ENCODE measurements around the gene TM9SF1. TPM values are rescaled to one million over a fixed set of nuclear protein-coding genes. Genes with fewer than 3 reads are reported as not detected.

TM9SF1 gene
- total and polyA plus RNA-seq, 9 of the 15 experiments (the other 6 are each of a cell fraction or from before 2014, with no cell fraction given), result 5.3 to 20.3 (median 11.8) TPM

DNA sequence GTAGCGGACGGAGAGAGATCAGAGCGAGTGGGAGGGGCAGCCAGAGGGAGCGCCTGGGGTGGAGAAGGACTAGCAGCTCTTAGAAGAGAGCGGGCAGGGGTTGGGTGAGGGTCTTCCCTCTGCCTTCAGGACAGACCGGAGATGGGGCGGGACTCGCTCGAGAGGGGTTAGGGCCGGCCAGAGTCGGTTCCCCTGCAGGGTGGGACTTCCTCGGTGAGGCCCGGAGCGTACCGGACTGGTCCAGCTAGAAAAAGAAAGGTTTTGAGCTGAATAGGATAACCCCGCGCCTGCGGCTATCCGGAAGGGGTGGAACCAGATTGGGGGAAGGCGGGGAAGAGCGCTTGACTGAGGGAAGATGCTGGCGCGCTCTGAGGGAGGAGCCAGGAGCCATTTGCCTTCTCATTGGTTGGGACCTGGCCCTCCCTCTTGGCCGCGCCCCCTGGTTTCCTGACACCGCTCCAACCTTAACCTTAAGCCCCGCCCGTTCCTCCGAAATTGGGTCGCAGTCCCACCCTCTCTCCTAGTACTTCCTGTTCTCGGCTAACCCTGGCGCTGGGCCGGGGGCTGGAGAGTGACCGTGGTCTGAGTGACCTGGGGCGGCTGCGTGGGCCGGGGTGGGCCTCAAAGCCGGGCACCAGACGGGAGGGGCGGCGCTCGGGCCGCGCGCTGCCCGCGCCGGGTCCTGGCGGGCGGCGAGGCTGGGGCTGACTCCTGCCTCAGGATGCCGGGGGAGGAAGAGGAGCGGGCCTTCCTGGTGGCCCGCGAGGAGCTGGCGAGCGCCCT is 48.1 kb downstream of the TM9SF1 start, which contains the start of gene RNF31 (continued):
- TF ChIP-seq, protein P1, sequence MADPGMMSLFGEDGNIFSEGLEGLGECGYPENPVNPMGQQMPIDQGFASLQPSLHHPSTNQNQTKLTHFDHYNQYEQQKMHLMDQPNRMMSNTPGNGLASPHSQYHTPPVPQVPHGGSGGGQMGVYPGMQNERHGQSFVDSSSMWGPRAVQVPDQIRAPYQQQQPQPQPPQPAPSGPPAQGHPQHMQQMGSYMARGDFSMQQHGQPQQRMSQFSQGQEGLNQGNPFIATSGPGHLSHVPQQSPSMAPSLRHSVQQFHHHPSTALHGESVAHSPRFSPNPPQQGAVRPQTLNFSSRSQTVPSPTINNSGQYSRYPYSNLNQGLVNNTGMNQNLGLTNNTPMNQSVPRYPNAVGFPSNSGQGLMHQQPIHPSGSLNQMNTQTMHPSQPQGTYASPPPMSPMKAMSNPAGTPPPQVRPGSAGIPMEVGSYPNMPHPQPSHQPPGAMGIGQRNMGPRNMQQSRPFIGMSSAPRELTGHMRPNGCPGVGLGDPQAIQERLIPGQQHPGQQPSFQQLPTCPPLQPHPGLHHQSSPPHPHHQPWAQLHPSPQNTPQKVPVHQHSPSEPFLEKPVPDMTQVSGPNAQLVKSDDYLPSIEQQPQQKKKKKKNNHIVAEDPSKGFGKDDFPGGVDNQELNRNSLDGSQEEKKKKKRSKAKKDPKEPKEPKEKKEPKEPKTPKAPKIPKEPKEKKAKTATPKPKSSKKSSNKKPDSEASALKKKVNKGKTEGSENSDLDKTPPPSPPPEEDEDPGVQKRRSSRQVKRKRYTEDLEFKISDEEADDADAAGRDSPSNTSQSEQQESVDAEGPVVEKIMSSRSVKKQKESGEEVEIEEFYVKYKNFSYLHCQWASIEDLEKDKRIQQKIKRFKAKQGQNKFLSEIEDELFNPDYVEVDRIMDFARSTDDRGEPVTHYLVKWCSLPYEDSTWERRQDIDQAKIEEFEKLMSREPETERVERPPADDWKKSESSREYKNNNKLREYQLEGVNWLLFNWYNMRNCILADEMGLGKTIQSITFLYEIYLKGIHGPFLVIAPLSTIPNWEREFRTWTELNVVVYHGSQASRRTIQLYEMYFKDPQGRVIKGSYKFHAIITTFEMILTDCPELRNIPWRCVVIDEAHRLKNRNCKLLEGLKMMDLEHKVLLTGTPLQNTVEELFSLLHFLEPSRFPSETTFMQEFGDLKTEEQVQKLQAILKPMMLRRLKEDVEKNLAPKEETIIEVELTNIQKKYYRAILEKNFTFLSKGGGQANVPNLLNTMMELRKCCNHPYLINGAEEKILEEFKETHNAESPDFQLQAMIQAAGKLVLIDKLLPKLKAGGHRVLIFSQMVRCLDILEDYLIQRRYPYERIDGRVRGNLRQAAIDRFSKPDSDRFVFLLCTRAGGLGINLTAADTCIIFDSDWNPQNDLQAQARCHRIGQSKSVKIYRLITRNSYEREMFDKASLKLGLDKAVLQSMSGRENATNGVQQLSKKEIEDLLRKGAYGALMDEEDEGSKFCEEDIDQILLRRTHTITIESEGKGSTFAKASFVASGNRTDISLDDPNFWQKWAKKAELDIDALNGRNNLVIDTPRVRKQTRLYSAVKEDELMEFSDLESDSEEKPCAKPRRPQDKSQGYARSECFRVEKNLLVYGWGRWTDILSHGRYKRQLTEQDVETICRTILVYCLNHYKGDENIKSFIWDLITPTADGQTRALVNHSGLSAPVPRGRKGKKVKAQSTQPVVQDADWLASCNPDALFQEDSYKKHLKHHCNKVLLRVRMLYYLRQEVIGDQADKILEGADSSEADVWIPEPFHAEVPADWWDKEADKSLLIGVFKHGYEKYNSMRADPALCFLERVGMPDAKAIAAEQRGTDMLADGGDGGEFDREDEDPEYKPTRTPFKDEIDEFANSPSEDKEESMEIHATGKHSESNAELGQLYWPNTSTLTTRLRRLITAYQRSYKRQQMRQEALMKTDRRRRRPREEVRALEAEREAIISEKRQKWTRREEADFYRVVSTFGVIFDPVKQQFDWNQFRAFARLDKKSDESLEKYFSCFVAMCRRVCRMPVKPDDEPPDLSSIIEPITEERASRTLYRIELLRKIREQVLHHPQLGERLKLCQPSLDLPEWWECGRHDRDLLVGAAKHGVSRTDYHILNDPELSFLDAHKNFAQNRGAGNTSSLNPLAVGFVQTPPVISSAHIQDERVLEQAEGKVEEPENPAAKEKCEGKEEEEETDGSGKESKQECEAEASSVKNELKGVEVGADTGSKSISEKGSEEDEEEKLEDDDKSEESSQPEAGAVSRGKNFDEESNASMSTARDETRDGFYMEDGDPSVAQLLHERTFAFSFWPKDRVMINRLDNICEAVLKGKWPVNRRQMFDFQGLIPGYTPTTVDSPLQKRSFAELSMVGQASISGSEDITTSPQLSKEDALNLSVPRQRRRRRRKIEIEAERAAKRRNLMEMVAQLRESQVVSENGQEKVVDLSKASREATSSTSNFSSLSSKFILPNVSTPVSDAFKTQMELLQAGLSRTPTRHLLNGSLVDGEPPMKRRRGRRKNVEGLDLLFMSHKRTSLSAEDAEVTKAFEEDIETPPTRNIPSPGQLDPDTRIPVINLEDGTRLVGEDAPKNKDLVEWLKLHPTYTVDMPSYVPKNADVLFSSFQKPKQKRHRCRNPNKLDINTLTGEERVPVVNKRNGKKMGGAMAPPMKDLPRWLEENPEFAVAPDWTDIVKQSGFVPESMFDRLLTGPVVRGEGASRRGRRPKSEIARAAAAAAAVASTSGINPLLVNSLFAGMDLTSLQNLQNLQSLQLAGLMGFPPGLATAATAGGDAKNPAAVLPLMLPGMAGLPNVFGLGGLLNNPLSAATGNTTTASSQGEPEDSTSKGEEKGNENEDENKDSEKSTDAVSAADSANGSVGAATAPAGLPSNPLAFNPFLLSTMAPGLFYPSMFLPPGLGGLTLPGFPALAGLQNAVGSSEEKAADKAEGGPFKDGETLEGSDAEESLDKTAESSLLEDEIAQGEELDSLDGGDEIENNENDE (IDR thresholded peaks at IDR 0.05; ENCODE audit: low read depth, low read length), result no peak
- TF ChIP-seq ARID4B (CRISPR knock-in tag; IDR thresholded peaks at IDR 0.05), result 0 out of 2 replicates have a peak, but pooled peaks have one; percentile 19
- no peak for TF ChIP-seq MAFG (tag; conservative IDR thresholded peaks at IDR 0.05)
- no peak for TF ChIP-seq ZNF133 (CRISPR knock-in tag; IDR thresholded peaks at IDR 0.05)
- no peak for TF ChIP-seq GATAD2A (IDR thresholded peaks at IDR 0.05)
- no peak for TF ChIP-seq ZNF12 (CRISPR knock-in tag; IDR thresholded peaks at IDR 0.05)
- TF ChIP-seq USF2 (CRISPR knock-in tag; IDR thresholded peaks at IDR 0.05), result no peak
- TF ChIP-seq, protein P2, sequence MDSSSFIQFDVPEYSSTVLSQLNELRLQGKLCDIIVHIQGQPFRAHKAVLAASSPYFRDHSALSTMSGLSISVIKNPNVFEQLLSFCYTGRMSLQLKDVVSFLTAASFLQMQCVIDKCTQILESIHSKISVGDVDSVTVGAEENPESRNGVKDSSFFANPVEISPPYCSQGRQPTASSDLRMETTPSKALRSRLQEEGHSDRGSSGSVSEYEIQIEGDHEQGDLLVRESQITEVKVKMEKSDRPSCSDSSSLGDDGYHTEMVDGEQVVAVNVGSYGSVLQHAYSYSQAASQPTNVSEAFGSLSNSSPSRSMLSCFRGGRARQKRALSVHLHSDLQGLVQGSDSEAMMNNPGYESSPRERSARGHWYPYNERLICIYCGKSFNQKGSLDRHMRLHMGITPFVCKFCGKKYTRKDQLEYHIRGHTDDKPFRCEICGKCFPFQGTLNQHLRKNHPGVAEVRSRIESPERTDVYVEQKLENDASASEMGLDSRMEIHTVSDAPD (CRISPR knock-in tag; IDR thresholded peaks at IDR 0.05), result no peak
- no peak for TF ChIP-seq TARDBP (IDR thresholded peaks at IDR 0.05)
